ENCODE results near the gene OSGEP.

The OSGEP gene

GRCh38 chr14:20499881-20500280, 45.3 kb upstream of the OSGEP start:
- Histone ChIP-seq H4K20me1 (ENCODE audit: control insufficient read depth, insufficient read depth, low read depth, low read length) (no peaks in the 10 kb centered on the region), H3K4me3 (ENCODE audit: low read length) (no peak overlapping the region), H3K4me2 (ENCODE audit: low read length) (no peak overlapping the region), H3K27me3 (ENCODE audit: control insufficient read depth, low read length) (0 out of 2 replicates have a peak, but pooled peaks cover 2% of the 10 kb centered on the region), H3K27ac (ENCODE audit: low read depth, low read length) (no peak overlapping the region), H3K4me1 (ENCODE audit: control insufficient read depth, low read length) (no peaks in the 10 kb centered on the region; the same call in 1 of the 2 replicates), H3K9me3 (ENCODE audit: control insufficient read depth, insufficient read depth, low read length) (no peaks in the 10 kb centered on the region), H3K36me3 (ENCODE audit: control insufficient read depth, low read length) (no peaks in the 10 kb centered on the region), H3K9me2 (replicated peaks; ENCODE audit: control insufficient read depth, low read length) (no peaks in the 10 kb centered on the region), H3K79me2 (ENCODE audit: control insufficient read depth, low read length) (no peaks in the 10 kb centered on the region), H3F3A (ENCODE audit: control insufficient read depth, insufficient read depth) (no peaks in the 10 kb centered on the region)
- TF ChIP-seq CTCF (IDR thresholded peaks at IDR 0.05; ENCODE audit: low read depth, low read length, poor library complexity, severe bottlenecking) (no peak), EZH2phosphoT487 (IDR thresholded peaks at IDR 0.05; ENCODE audit: borderline replicate concordance, low read length) (no peak)

GRCh38 chr14:20499108-20499507, 44.5 kb upstream of the OSGEP start:
- Histone ChIP-seq H3K4me2 (ENCODE audit: low read length) (no peak overlapping the region), H3K27ac (ENCODE audit: low read depth, low read length) (no peak overlapping the region), H3K36me3 (ENCODE audit: control insufficient read depth, low read length) (no peaks in the 10 kb centered on the region), H3K4me3 (ENCODE audit: low read length) (no peak overlapping the region), H3K4me1 (ENCODE audit: control insufficient read depth, low read length) (no peaks in the 10 kb centered on the region; the same call in 1 of the 2 replicates), H3K27me3 (ENCODE audit: control insufficient read depth, low read length) (0 out of 2 replicates have a peak, but pooled peaks cover 2% of the 10 kb centered on the region), H3K79me2 (ENCODE audit: control insufficient read depth, low read length) (no peaks in the 10 kb centered on the region), H3F3A (ENCODE audit: control insufficient read depth, insufficient read depth) (no peaks in the 10 kb centered on the region), H4K20me1 (ENCODE audit: control insufficient read depth, insufficient read depth, low read depth, low read length) (no peaks in the 10 kb centered on the region), H3K9me2 (replicated peaks; ENCODE audit: control insufficient read depth, low read length) (no peaks in the 10 kb centered on the region), H3K9me3 (ENCODE audit: control insufficient read depth, insufficient read depth, low read length) (no peaks in the 10 kb centered on the region)
- TF ChIP-seq EZH2phosphoT487 (IDR thresholded peaks at IDR 0.05; ENCODE audit: borderline replicate concordance, low read length), result no peak
- TF ChIP-seq CTCF (IDR thresholded peaks at IDR 0.05; ENCODE audit: low read depth, low read length, poor library complexity, severe bottlenecking), result no peak

GRCh38 chr14:20498622-20499021, 44.0 kb upstream of the OSGEP start:
- no peaks in the 10 kb centered on the region for H3K9me3 ChIP-seq (ENCODE audit: control insufficient read depth, insufficient read depth, low read length)
- TF ChIP-seq EZH2phosphoT487 (IDR thresholded peaks at IDR 0.05; ENCODE audit: borderline replicate concordance, low read length) (no peak), CTCF (IDR thresholded peaks at IDR 0.05; ENCODE audit: low read depth, low read length, poor library complexity, severe bottlenecking) (no peak)
- no peak overlapping the region for H3K4me3 ChIP-seq (ENCODE audit: low read length)
- H3K27me3 ChIP-seq (ENCODE audit: control insufficient read depth, low read length), result 0 out of 2 replicates have a peak, but pooled peaks cover 2% of the 10 kb centered on the region
- 0 out of 2 replicates have a peak, but pooled peaks cover 2% of the 10 kb centered on the region for H3K4me1 ChIP-seq (ENCODE audit: control insufficient read depth, low read length)
- no peak overlapping the region for H3K4me2 ChIP-seq (ENCODE audit: low read length)
- H3K36me3 ChIP-seq (ENCODE audit: control insufficient read depth, low read length), result no peaks in the 10 kb centered on the region
- H3K79me2 ChIP-seq (ENCODE audit: control insufficient read depth, low read length), result no peaks in the 10 kb centered on the region
- no peak overlapping the region for H3K27ac ChIP-seq (ENCODE audit: low read depth, low read length)
- H3K9me2 ChIP-seq (replicated peaks; ENCODE audit: control insufficient read depth, low read length), result no peaks in the 10 kb centered on the region
- no peaks in the 10 kb centered on the region for H3F3A ChIP-seq (ENCODE audit: control insufficient read depth, insufficient read depth)
- no peaks in the 10 kb centered on the region for H4K20me1 ChIP-seq (ENCODE audit: control insufficient read depth, insufficient read depth, low read depth, low read length)

Data from DOHH2 (cell line).